Mononuclear cell (primary cell): ENCODE data around the gene SLC11A2. TPM values are rescaled to one million over a fixed set of nuclear protein-coding genes. Genes with fewer than 3 reads are reported as not detected.

ENCODE experiments used
- H3K27me3 ChIP-seq: 2 replicates; pipeline ENCODE4 v1.6.0; 2011; ENCODE audit warnings: low read length, control low read depth; ENCODE audit not compliant: insufficient read depth
- H3K4me1 ChIP-seq: 2 replicates; pipeline ENCODE4 v1.5.1; 2011; ENCODE audit warnings: mild to moderate bottlenecking, low read length, control low read depth; ENCODE audit not compliant: insufficient read depth
- H3K4me3 ChIP-seq: 2 replicates; pipeline ENCODE4 v1.5.1; 2011; ENCODE audit warnings: mild to moderate bottlenecking, low read length, moderate library complexity
- H3K9me3 ChIP-seq: 2 replicates; pipeline ENCODE4 v1.5.1; 2011; ENCODE audit warnings: low read depth, mild to moderate bottlenecking, control low read depth, low read length
- total RNA-seq: library from RNA; depleted of rRNA; stranded (reverse); fragments of >200 nt; gene quantifications from one replicate; pipeline ENCODE4 v1.2.3, GENCODE V29; 2012

SLC11A2 gene
- total RNA-seq, 1 donor: 51.2 TPM

- no peaks in the 10 kb centered on the region for H3K27me3 ChIP-seq
- H3K4me1 ChIP-seq: no peaks in the 10 kb centered on the region
- H3K9me3 ChIP-seq: no peaks in the 10 kb centered on the region
- H3K4me3 ChIP-seq: no peak overlapping the region
Observed at GRCh38 chr12:50990147-50990727, 35.9 kb downstream of the SLC11A2 start.

GRCh38 chr12:50988871-50989270, 37.3 kb downstream of the SLC11A2 start:
- Histone ChIP-seq H3K4me3 (no peak overlapping the region), H3K27me3 (no peaks in the 10 kb centered on the region), H3K9me3 (no peaks in the 10 kb centered on the region), H3K4me1 (no peaks in the 10 kb centered on the region)

GRCh38 chr12:50988051-50988450, 38.1 kb downstream of the SLC11A2 start:
- Histone ChIP-seq H3K4me1 (no peaks in the 10 kb centered on the region), H3K27me3 (no peaks in the 10 kb centered on the region), H3K9me3 (no peaks in the 10 kb centered on the region), H3K4me3 (no peak overlapping the region)

DNA sequence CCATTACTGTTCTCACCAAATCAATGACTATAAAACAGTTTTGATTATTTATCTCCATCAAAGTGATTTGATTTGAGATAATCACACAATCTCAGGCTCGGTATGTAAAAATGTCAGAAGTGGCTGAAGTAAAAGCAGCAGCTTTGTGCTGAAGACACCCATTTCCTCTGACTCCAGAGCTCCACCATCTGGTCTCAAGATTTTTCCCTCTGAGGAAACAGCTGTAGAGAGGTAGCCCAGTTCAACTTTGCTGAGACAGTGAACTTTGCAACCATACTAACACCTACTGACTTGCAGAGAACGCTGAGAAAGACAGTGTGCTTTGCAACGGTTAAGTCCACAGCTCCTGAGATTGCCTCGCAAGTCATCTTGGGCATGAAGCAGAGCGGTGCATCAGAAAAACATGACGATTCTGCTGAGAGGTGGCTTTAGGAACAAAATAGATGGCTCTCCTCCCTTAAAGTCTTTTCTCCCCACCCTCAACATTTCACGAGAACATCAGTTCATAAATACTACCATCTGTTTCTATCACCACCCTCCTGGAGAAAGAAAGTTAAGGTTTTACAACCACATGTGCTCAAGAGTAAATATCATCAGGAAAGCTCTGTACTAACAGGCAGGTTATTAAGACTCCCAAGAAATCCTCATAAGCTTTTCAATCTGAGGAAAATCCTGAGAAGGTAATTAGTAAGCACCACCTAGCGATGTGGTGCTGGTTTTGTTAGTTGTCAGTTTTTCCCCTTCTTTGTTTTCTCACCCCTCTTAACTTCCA, 39.0 kb downstream of the SLC11A2 start:
- H3K4me1 ChIP-seq: no peaks in the 10 kb centered on the region
- H3K9me3 ChIP-seq: no peaks in the 10 kb centered on the region
- H3K4me3 ChIP-seq: no peak overlapping the region
- no peaks in the 10 kb centered on the region for H3K27me3 ChIP-seq

DNA sequence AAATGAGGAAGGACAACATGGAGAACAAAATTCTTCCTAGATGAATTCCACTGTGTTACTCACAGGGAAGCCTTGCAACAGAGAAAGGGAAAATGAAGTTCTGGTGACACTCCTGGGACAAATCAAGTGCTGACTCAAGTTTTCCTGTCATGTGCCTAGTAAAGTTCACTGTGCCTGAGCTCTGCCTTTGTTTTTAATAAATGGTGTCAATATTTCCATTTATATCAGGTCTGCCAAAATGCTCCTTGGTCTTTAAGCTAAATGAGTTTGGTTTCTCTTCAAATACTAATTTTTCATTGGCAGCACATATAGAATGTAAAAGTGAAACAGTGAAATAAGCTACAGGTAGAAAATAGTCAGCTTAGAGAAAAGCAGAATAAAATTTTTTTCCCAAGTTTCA, 40.9 kb downstream of the SLC11A2 start:
- H3K4me3 ChIP-seq: no peak overlapping the region
- H3K4me1 ChIP-seq: no peaks in the 10 kb centered on the region
- H3K9me3 ChIP-seq: no peaks in the 10 kb centered on the region
- no peaks in the 10 kb centered on the region for H3K27me3 ChIP-seq

DNA sequence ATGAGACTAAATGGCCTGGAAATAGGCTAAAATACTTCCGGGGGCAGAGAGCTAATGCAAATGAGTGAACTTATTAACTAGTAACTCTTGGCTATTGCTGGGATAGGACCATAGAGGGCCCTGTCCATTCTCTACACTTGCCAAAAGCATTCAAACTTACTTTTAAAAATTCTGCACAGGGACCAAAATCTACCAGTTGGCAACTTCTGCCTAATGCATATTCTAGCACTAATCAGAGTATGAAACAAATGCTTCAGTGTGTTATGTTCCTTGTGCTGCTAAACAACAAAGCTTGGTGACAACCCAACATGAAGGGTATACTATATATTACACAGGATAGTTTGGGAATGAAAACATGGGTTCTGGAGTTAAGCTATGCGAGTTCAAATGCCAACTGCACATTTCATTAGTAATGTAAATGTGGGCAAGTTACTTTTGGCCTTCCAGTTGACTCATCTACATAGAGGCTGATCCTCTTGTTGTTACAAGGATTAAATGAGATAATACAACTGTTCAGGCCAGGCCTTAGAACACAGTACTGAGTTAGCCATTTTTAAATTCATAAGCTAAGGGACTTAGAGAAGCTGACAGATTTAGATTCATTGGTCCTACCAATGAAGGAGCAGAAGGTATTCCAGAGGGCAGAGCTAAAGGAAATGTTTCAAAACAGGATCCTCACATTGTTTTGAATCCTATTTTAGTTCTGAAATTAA, 41.4 kb downstream of the SLC11A2 start:
- no peaks in the 10 kb centered on the region for H3K27me3 ChIP-seq
- no peak overlapping the region for H3K4me3 ChIP-seq
- H3K4me1 ChIP-seq: no peaks in the 10 kb centered on the region
- no peaks in the 10 kb centered on the region for H3K9me3 ChIP-seq

DNA sequence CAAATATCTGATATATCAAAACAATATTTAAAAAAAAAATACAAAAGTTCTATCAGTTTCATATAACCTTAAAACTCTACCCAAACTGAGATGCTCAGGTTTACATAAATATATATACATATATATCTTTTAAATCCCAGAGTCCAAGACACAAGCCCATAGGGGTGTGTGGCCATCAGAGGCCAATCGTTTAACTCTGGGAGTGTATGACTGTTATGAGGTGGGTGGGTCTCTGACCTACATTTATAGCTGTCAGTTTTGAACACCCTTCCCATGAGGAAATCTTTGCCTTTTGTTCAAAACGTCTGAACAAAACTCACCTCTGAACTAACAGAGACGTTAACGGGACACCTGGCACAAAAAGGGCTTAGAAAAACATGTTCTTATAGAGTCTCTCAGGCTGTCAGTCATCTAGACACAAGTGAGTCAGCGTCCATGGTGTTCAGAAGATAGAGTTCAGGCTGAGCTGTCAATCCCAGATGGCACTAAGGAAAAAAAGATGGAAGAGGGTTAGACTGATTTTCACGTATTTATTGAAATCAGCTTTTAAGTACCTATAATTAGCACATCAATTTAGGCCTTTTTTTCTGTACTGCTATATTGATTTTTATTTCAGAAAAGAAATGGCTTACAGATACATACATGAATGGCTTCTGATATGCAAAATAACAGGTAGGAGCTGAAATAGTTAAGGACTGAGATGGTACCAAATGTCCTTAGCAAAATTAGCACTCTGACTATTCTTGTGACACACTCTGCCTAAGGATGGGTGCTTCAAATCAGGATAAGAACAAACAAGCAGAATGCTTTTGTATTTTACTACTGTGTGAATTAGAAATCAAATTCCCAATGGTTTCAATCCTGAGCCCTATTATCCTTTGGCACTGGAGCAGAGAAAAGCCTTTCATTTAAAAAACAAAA, 44.6 kb downstream of the SLC11A2 start:
- Histone ChIP-seq H3K9me3 (no peaks in the 10 kb centered on the region), H3K4me3 (no peak overlapping the region), H3K4me1 (no peaks in the 10 kb centered on the region), H3K27me3 (no peaks in the 10 kb centered on the region)

DNA sequence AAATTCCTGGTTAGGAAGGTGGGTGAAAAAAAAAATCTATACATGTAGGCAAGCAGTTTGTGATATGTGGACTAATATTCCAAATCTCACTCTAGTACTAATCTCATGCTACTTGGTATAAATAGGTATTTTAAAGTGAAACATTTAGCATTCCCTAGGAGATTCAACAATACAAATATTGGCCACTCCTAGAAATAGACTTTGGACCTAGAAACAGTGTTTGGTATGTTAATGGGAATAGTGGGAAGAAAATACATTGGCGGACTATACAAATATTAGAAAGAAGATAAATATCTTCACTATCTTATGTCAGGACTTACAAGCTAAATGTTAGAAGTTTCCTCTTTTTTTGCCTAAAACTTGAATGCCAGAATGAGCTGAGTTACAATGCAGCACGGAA, 45.6 kb downstream of the SLC11A2 start:
- Histone ChIP-seq H3K4me3 (no peak overlapping the region), H3K9me3 (no peaks in the 10 kb centered on the region), H3K4me1 (no peaks in the 10 kb centered on the region), H3K27me3 (no peaks in the 10 kb centered on the region)

DNA sequence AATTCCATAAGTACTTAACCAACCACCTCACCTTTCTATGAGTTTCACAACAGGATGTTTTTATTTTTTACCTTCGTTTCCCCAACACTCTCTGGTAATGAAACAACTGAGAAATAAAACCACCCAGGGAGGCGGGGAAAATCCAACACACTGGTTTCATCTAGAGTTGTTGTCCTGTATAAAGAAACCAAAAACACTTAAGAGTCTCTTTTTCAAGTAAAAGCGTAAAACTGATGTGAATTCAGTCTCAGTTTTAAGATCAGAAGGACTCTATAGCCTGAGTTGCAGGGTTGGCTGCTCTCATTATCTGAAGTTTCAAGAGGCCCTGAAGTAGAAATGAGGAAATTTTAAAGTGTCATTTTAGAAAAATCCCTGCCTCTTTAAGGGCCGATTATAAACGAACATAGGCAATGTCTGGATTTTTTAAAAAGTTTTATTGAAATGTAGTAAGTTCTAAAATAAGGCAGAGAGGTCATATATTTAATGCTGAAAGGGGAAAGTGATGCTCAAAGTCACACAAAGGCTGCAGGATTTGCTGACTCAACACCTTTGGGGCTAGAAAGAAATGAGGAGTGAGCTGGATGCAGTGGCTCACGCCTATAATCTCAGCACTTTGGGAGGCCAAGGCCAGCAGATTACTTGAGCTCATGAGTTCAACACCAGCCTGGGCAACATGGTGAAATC, 46.7 kb downstream of the SLC11A2 start:
- Histone ChIP-seq H3K4me3 (no peak overlapping the region), H3K4me1 (no peaks in the 10 kb centered on the region), H3K9me3 (no peaks in the 10 kb centered on the region), H3K27me3 (no peaks in the 10 kb centered on the region)

DNA sequence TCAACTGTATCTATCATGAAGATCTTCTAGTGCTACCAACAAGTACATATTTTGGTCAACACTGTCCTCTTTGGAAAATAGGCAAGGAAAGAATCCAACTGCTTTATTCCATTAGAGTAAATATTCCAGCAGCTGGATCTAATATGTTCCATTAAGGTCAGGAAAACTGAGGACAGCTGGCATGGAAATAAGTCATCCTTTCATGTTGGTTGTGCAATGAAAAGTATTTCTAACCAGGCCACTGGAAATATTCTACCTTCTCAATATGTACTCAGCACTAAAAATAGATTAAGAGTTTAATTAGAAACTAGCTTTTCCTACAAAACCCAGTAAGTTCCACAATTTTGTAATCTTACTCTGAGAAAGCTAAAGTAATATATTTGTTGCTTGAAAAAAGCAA, 54.2 kb downstream of the SLC11A2 start:
- H3K9me3 ChIP-seq: no peaks in the 10 kb centered on the region
- H3K4me1 ChIP-seq: no peaks in the 10 kb centered on the region
- H3K4me3 ChIP-seq: no peak overlapping the region
- no peaks in the 10 kb centered on the region for H3K27me3 ChIP-seq

GRCh38 chr12:50964432-50964831, 61.8 kb downstream of the SLC11A2 start:
- Histone ChIP-seq H3K27me3 (no peaks in the 10 kb centered on the region), H3K4me3 (no peak overlapping the region), H3K4me1 (no peaks in the 10 kb centered on the region), H3K9me3 (no peaks in the 10 kb centered on the region)

DNA sequence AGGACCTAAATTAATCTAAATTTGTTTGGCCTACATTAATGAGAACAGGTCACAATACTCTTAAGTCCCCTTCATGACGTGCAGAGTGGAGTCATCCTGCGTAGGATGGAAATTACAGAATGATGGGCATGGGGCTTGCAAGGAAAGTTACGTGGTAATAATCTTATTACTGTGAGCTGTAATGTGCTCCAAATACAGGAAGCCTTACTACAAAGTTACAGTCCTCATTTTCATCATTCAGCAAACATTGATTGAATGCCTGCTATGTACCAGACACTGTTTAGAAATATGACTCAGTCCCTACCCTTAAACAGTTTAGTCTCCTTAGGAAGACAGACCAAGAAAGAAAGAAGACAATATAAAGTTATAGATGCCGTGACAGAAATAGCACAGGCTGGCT, 64.5 kb downstream of the SLC11A2 start:
- Histone ChIP-seq H3K4me1 (no peaks in the 10 kb centered on the region), H3K9me3 (no peaks in the 10 kb centered on the region), H3K27me3 (no peaks in the 10 kb centered on the region), H3K4me3 (no peak overlapping the region)

DNA sequence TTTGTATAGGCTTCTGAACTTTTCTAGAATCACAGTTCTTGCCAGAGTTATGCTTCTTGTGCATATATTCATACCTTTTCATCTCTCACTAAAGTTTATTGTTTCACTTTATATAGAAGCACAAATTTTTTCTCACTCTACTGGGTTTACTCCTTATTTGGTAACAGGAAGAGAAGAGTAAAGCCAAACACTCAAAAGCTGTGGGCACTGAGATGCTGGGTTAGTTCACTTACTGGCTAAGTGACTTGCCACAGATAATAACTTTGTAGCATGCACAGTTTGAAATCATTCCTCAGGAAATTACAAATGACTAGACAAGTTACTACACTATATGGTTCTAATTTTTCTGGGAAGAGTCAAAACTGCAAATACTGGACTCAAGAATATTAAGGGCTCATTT, 66.1 kb downstream of the SLC11A2 start:
- H3K4me3 ChIP-seq: no peak overlapping the region
- no peaks in the 10 kb centered on the region for H3K4me1 ChIP-seq
- no peaks in the 10 kb centered on the region for H3K9me3 ChIP-seq
- H3K27me3 ChIP-seq: no peaks in the 10 kb centered on the region

DNA sequence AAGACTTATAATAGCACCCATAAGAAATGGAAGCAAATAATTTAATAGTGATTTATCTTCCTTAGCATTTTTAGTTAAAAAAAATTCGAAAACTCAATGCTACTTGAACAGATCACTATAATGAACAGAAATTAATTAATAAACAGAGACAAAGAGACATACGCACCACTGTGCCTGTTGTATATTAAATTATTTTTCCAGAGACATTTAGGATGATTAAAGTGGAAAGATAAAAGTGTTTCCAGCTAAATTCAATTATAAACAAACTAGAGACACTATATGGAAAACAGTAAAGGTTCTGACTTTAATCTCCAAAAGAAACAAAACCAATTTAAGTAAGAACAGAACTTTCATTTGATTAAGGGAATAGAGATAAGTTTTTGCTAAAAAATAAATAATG, 70.5 kb downstream of the SLC11A2 start:
- peaks cover 5% of the 10 kb centered on the region for H3K4me1 ChIP-seq
- no peaks in the 10 kb centered on the region for H3K27me3 ChIP-seq
- H3K4me3 ChIP-seq: no peak overlapping the region
- H3K9me3 ChIP-seq: no peaks in the 10 kb centered on the region
